HFF-Myc (cell line): ENCODE results near the gene MAST1.

Source experiments
- DNase-seq: peaks from one replicate; pipeline ENCODE4 v3.0.0-alpha.2; 2011; ENCODE audit warnings: low read depth; ENCODE audit errors: extremely low read depth
- H3K4me3 ChIP-seq: replicated peaks from 2 replicates; pipeline ENCODE4 v1.5.1; 2011; ENCODE audit warnings: low read depth, mild to moderate bottlenecking, control low read depth, low read length
- TF ChIP-seq, protein P1 (sequence below): IDR thresholded peaks from 2 replicates; pipeline ENCODE4 v1.5.1; 2012; ENCODE audit warnings: mild to moderate bottlenecking, low read depth, low read length, control low read depth; ENCODE audit errors: missing control alignments

Gene MAST1

DNA sequence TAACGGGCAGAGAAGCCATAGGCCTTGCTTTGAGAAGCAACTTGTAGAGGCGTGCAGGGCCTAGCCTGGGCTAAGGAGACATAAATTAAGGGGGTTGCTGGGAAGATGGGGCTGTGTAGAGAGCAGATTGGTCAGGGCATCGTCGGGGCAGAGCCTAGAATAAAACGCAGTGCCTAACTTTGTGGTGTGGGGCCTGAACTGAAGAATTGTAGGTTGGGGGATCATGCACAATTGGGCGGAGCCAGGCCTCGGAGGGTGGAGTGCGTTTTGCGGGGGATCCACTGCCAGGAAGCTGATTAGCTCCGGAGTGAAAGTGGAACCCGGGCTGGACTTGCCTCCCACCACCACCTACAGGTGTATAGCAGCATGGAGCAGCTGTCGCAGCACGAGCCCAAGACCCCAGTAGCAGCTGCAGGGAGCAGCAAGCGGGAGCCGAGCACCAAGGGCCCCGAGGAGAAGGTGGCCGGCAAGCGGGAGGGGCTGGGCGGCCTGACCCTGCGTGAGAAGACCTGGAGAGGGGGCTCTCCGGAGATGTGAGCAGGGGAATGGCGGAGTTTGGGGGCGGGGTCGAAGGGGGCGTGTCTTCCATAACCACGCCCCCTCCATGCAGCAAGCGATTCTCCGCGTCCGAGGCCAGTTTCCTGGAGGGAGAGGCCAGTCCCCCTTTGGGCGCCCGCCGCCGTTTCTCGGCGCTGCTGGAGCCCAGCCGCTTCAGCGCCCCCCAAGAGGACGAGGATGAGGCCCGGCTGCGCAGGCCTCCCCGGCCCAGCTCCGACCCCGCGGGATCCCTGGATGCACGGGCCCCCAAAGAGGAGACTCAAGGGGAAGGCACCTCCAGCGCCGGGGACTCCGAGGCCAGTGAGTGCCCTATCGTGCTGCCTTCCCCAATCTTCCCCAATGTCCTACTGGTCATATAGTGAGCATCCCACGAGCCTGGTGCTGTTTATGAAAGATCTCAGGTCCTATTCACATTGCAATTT, 29.1 kb downstream of the MAST1 start:
- TF ChIP-seq, protein P1, sequence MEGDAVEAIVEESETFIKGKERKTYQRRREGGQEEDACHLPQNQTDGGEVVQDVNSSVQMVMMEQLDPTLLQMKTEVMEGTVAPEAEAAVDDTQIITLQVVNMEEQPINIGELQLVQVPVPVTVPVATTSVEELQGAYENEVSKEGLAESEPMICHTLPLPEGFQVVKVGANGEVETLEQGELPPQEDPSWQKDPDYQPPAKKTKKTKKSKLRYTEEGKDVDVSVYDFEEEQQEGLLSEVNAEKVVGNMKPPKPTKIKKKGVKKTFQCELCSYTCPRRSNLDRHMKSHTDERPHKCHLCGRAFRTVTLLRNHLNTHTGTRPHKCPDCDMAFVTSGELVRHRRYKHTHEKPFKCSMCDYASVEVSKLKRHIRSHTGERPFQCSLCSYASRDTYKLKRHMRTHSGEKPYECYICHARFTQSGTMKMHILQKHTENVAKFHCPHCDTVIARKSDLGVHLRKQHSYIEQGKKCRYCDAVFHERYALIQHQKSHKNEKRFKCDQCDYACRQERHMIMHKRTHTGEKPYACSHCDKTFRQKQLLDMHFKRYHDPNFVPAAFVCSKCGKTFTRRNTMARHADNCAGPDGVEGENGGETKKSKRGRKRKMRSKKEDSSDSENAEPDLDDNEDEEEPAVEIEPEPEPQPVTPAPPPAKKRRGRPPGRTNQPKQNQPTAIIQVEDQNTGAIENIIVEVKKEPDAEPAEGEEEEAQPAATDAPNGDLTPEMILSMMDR, result no peak
- peak overlapping the region; percentile 30 for H3K4me3 ChIP-seq
- no peak for DNase-seq

DNA sequence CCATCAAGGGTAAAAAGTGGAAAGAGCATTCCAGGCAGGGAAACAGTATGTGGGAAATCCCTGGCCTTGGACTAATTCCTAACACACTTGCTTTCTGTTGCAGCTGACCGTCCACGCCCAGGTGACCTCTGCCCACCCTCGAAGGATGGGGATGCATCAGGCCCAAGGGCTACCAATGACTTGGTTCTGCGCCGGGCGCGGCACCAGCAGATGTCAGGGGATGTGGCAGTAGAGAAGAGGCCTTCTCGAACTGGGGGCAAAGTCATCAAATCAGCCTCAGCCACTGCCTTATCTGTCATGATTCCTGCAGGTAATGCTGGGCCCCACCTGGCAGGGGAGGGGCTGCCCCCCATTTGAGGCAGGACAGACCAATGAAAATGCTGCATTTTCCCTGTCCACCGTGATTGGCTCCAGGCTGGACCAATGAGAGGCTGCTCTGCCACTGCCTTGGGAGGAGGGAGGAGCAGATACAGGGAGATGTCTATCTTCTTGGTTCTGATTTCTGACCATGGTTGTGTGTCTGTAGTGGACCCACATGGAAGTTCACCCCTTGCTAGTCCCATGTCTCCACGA, 30.3 kb downstream of the MAST1 start:
- TF ChIP-seq, protein P1, result no peak
- H3K4me3 ChIP-seq, result no peak overlapping the region
- DNase-seq, result no peak

DNA sequence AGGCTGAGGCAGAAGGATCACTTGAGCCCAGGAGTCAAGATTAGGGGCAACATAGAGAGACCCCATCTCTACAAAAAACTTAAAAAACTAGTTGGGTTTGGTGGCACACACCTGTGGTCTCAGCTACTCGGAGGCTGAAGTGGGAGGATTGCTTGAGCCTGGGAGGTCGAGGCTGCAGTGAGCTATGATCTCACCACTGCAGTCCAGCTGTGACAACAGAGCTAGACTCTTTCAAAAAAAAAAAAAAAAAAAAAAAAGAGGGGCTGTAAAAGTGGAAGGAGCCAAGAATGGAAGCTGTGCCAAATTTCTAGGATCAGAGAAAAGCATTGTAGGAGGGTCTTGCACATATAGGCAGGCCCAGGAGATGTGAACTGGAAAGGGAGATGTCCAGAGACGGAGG, 33.4 kb downstream of the MAST1 start:
- no peak overlapping the region for H3K4me3 ChIP-seq
- TF ChIP-seq, protein P1, result no peak
- no peak for DNase-seq

DNA sequence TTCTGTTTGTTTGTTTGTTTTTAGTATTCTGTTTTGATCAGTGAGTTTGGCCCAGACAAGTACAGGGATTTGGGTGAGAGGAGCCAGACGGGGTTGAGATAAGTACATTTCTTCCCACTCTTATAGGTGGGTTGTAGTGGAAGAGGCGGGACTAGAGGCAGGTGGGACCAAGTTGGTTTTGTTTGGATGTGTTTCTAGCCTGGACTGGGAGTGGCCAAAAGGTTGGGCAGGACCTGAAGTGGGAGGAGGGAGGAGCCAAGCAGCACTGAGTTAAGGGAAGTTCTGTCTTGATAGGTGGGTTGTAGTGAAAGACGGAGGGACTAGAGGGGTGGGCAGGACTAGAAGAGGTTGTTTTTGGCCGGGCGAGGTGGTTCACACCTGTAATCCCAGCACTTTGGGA, 33.9 kb downstream of the MAST1 start:
- no peak for DNase-seq
- TF ChIP-seq, protein P1, result no peak

DNA sequence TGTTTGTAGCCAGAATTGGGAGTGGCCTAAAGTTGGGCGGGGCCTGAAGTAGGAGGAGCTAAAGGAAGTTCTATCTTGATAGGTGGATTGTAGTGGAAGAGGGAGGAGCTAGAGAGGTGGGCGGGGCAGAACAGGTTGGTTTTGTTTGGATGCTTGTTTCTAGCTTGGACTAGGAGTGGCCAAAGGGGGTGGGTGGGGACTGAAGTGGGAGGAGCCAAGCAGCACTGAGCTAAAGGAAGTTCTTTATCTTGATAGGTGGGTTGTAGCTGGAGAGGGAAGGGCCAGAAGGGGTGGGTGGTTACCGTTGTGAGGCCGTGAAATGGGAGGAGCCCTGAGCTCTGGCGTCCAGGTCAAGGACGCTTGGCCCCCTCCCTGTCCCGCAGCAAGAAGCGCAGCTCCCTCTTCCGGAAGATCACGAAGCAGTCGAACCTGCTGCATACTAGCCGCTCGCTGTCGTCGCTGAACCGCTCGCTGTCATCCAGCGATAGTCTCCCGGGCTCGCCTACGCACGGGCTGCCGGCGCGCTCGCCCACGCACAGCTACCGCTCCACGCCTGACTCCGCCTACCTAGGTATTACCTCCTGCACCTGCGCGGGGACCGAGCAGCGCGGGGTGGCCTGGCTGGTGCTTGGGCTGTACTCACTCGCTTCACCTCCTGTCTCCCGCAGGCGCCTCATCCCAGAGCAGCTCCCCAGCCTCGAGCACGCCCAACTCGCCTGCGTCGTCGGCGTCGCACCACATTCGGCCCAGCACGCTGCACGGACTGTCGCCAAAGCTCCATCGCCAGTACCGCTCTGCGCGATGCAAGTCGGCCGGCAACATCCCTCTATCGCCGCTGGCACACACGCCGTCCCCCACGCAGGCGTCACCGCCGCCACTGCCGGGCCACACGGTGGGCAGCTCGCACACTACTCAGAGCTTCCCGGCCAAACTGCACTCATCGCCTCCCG, 34.9 kb downstream of the MAST1 start:
- TF ChIP-seq, protein P1, result no peak

More for the DNA sequence above, 33.9 kb downstream of the MAST1 start:
- no peak overlapping the region for H3K4me3 ChIP-seq

DNA sequence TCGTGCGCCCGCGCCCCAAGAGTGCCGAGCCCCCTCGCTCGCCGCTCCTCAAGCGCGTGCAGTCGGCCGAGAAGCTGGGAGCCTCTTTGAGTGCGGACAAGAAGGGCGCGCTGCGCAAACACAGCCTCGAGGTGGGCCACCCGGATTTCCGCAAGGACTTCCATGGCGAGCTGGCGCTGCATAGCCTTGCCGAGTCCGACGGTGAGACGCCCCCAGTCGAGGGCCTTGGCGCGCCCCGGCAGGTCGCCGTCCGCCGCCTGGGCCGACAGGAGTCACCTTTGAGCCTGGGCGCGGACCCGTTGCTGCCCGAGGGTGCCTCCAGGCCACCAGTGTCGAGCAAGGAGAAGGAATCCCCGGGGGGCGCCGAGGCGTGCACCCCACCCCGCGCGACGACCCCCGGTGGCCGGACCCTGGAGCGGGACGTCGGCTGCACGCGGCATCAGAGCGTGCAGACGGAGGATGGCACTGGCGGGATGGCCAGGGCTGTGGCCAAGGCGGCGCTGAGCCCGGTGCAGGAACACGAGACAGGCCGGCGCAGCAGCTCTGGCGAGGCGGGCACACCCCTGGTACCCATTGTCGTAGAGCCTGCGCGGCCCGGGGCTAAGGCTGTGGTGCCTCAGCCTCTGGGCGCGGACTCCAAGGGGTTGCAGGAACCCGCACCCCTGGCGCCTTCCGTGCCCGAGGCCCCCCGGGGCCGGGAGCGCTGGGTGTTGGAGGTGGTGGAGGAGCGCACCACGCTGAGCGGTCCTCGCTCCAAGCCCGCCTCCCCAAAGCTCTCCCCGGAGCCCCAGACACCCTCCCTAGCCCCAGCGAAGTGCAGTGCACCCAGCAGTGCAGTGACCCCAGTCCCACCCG, 35.8 kb downstream of the MAST1 start:
- TF ChIP-seq, protein P1, result no peak
- no peak overlapping the region for H3K4me3 ChIP-seq
- DNase-seq, result no peak

More for the DNA sequence above, 34.9 kb downstream of the MAST1 start:
- peak; percentile 21 for DNase-seq
- no peak overlapping the region for H3K4me3 ChIP-seq
